ENCODE data around the gene FMNL2.

- TF ChIP-seq POLR2A (IDR thresholded peaks at IDR 0.05; ENCODE audit: low read depth, low read length), result no peak
- no peak for TF ChIP-seq CTCF (conservative IDR thresholded peaks at IDR 0.05; ENCODE audit: low read depth, low read length)
These were observed 68.1 kb downstream of the FMNL2 start for GRCh38 chr2:152402780-152403759.

Data from IMR-90 (cell line).